NCI-H1048 (cell line): Measurements from ENCODE around the gene PHF21A.
"Not testable (repeated sequence)": the region's sequence is repeated elsewhere in the genome, so short reads cannot be mapped to it uniquely, and the experiment has no call there.

Experiments
- DNase-seq: peaks from one replicate; lab custom pipeline; 2025; lab: John Stamatoyannopoulos, UW

PHF21A gene

DNA sequence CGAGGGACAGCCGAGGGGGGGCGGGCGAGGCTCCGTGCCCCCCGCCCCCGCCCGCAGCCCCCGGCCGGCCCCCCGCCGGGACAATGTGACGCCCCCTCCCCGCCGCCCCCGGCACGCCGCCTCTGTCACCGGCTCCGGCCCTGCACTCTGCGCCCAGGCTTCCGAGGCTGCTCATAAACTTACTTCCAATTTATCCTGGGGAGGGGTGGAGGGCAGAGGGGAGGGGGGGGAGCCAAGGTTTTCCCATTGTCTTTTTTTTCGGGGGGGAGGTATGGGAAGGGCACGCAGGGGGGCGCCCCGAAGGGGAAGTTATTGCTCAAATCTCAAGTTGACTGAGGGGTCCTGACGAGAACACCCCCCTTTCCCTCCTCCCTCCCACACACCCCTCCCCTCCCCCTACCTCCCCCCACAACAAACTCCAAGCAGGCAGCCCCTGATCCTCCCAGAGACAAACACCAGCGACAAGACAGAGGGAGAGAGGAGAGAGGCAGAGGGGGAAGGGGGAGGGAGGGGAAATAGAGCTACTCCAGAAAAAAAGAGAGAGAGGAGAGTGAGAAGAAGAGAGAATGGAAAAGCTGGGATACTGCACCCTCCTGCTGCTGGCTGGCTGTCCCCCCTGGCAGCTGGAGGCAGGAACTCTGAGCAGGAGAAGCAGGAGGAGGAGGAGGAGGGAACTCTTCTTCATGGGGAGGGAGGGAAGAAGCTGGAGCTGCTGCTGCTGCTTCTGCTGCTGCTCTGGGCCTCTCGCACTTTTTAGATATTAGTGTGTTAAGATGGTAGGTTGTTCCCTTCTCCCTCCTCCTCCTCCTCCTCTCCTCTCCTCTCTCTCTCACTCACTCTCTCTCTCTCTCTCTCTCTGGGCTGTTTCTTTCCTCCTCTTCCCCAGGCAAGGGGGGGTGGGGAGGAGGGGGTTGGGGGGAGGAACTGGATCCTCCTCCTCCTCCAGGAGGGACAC lies 631 bp downstream of the PHF21A start:
- DNase-seq = no peak

- no peak for DNase-seq
These were observed 1.7 kb downstream of the PHF21A start for GRCh38 chr11:46119352-46120216.

DNA sequence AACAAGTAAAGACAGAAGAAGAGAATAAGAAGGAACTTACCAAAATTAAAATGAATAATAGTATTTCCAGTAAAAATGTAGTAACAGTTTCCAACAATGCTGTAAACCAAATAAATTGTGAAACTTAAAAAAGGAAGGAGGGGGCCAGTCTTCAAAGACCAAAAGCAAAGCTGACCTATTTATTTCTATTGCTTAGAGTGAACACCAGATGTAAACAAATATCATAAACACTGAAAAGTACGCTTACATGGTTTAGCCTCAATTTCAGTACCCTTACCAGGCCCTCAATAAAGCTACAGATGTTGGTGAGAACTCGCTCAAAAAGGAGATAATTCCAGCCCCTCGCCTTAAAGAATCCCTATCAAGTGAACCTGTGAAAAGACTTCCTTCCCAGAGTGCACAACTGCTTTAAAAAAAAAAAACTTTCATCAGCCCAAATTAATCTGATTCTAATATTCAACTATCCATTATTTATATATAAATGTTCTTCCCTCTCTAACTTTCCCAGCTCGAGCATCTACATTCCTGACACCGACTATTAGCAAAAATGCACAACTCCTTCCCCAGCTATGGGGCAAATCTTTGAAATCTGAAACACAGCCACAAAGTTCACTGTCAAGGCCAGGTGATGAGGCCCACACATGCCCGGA lies 2.4 kb downstream of the PHF21A start:
- DNase-seq = no peak

DNA sequence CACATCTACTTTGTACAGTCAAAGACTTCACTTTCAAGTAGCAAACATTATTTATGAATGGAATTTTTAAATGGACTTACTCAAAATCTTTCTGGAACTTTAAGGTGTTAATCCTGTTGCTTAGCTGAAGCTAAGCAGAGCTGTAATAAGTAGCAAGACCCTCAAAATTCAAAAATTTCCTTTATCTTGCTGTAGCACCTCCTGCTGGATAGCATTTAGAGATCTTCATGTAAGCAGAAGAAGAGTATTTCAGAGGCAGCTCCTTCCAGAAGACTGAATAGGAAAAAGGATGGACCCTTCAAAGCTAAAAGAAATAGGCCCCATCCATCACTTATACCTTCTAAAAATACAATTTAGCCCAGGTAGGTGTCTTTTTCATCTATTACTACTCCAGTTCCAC lies 3.4 kb downstream of the PHF21A start:
- no peak for DNase-seq

GRCh38 chr11:46116712-46117037 lies 4.6 kb downstream of the PHF21A start:
- not testable (repeated sequence) for DNase-seq

GRCh38 chr11:46116007-46116711 lies 5.1 kb downstream of the PHF21A start:
- no peak for DNase-seq

- DNase-seq = no peak
These were observed 6.3 kb downstream of the PHF21A start for GRCh38 chr11:46114961-46115360.

DNA sequence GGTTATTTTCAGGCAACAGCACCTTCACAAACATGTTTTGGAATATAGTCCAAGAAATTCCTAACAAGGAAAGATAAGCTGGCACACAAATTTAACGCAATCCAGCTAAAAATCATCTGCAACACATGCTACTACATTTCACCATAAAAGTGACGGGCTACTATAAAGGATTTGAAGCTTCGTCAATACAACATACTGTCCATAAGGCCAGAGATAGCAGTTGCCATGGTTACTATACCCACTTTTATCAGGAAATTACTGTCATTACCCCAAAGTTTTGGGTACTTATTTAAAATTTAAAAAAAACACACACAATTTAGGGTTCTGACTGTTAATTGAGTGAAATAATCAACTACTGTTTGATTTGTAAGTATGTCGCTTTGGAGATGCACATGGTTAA lies 6.9 kb downstream of the PHF21A start:
- DNase-seq = no peak

DNA sequence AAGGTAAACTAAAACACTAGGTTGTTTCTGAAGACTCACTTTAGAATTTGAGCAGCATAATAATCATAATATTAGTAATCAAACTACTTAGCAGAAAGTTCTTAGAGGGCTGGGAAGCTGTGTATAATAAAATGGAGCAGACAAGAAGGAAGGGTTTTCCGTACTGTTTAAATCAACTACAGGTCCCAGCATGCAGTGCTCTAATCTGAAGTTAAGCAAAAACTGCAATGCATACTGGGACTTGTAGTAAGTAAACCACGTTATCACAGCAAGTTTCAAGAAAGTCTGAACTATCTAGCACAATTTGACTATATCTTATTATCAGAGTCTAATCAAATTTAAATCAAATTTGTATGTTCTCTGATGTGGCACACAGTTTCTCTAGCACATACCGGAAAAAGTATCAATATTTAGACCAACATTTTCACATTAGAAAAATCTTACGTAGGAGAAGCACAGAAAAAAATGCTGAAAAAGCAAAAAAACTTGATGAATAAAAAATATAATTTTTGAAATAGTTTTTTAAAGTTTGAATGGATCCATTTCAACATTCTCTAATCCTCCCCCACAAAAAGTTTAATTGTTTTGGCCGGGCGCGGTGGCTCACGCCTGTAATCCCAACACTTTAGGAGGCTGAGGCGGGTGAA lies 8.2 kb downstream of the PHF21A start:
- peak; percentile 21 for DNase-seq

GRCh38 chr11:46108751-46109150 lies 12.5 kb downstream of the PHF21A start:
- no peak for DNase-seq

DNA sequence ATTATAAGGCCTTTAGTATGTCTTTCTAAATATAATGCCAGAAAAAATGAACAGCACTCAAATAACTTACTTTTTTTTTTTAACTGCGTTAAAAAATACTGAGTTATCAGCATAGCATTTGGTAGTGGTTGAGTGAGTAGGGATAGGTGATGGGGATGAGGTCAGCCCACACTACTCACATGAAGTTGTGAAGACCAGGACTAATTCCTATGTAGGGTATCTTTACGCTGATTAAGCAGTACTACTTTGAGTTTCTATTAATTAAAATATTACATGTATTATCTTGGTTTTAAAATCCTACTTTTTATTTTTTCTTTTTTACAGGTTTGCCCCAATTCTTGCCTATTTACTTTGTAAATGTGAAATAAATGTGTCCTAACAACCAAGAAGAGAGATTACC lies 13.5 kb downstream of the PHF21A start:
- no peak for DNase-seq

GRCh38 chr11:46107408-46107718 lies 13.9 kb downstream of the PHF21A start:
- no peak for DNase-seq

GRCh38 chr11:46106530-46107407 lies 14.5 kb downstream of the PHF21A start:
- no peak for DNase-seq

DNA sequence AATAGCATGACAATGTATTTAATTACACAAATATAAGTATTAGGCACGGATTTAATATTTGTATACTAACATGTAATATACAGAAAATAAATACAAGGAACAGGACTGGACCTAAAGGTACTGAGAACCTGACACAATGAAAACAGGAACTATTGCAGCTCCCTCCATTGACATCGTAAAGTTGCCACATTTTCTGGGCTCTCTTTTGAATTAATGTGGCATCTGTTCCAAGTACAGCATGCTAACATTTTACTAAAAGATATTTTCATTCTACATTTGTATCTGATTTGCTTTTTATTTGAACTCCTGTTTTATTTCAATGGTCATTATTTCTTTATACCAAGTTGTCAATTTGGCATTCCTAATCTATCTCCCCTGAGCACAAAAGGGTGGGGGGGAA lies 15.3 kb downstream of the PHF21A start:
- no peak for DNase-seq

DNA sequence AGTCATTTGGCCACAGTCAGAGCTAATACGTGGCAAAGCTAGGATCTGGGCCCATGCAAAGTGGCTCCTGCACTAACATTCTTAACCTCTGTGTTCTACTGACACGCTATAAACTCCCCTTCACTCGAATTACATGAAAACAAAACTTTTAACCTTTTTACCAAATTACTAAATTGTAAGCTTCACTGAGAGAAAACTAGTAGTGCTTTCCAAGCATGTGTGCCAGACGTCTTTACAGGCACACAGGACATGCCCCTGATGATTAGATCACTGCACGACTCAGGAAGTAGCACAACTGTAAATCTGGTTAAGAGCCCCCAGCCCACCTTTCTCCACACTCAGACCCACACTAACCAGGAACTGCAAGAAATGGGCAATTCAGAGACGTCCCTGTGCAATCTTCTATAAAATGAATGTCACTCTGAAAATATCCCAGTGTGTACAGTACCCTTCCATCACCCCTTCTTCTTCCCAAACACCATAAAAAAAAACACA lies 16.1 kb downstream of the PHF21A start:
- DNase-seq = no peak

DNA sequence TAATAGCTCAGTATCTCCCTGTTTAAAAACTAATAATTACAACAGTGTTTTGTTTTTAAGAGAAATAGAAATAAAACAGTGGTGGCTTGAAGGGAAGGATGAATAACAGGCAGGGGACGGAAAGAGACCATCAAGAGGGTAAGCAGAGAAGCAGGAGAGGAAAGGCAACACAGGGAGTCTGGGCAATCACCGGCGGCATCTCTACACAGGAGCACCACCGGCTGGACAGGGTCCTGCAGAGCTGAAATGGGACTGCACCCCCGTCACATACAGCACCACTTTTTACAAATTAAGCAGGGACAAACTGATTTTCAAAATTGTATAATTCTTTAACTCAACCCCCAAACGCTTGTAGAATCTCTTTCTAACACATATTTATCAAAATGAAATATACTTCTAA lies 18.4 kb downstream of the PHF21A start:
- DNase-seq = no peak

DNA sequence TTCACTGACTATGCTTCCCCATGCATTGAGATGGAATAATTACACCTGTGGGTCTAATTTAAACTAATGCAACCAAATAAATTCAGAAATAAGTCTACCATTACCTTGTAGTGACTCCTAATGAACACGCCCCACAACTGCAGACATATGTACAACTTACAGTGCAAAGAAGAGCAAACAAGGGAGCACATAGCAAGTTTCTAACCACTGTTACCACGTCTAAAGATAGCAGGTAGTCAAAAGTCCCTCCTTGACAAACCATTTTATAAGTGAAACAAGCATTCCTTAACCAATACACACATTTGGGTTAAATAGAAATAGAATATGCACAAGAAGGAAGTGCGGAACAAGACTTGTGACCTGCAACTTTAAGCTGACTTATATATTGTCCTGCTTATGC lies 20.6 kb downstream of the PHF21A start:
- DNase-seq = no peak

GRCh38 chr11:46099963-46100316 lies 21.3 kb downstream of the PHF21A start:
- DNase-seq = no peak

GRCh38 chr11:46090375-46090774 lies 30.9 kb downstream of the PHF21A start:
- DNase-seq = no peak

DNA sequence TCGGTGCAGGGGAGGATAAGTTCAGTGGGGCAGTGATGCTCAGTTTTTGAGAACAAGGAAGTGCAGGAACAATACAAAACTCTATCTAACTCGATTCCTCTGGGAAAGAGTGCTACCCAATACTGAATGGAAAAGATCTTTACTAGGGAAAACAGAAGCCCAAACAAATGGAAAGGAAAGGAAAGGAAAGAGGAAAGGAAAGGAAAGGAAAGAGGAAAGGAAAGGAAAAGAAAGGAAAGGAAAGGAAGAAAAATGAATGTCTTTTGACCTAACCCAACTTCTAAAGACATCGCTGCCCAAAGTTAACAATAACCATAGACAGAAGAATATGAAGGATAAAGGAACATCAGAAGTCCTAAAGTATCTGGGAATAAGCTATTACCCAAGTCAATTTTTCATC lies 41.6 kb downstream of the PHF21A start:
- DNase-seq = no peak

GRCh38 chr11:46075928-46076327 lies 45.3 kb downstream of the PHF21A start:
- DNase-seq = no peak
